Ovary (tissue), 3 donors: ENCODE measurements around the gene CPNE6.

Experiments used
- EP300 ChIP-seq: sonication (generic); formaldehyde crosslinking; IDR thresholded peaks from one replicate; pipeline ENCODE4 v1.6.1; 2017; ENCODE audit warnings: antibody characterized with exemption
- POLR2A ChIP-seq: fragments of 450-650 bp; IDR thresholded peaks from one replicate; pipeline ENCODE4 v1.6.1; 2017; ENCODE audit warnings: antibody characterized with exemption, mild to moderate bottlenecking, moderate library complexity
- TF ChIP-seq, protein P1 (sequence below), 3 donors: fragments of 450-650 bp in 2 of 3; fragments of 200-600 bp in 1 of 3; IDR thresholded peaks; one replicate each; pipeline versions ENCODE4 v1.5.1 to v1.8.0; 2016 to 2022; ENCODE audit warnings: antibody characterized with exemption in 3 of 3, mild to moderate bottlenecking in 1 of 3
- donor health status: DM: no; HTN: no; CAD: no.

- TF ChIP-seq, protein P1, sequence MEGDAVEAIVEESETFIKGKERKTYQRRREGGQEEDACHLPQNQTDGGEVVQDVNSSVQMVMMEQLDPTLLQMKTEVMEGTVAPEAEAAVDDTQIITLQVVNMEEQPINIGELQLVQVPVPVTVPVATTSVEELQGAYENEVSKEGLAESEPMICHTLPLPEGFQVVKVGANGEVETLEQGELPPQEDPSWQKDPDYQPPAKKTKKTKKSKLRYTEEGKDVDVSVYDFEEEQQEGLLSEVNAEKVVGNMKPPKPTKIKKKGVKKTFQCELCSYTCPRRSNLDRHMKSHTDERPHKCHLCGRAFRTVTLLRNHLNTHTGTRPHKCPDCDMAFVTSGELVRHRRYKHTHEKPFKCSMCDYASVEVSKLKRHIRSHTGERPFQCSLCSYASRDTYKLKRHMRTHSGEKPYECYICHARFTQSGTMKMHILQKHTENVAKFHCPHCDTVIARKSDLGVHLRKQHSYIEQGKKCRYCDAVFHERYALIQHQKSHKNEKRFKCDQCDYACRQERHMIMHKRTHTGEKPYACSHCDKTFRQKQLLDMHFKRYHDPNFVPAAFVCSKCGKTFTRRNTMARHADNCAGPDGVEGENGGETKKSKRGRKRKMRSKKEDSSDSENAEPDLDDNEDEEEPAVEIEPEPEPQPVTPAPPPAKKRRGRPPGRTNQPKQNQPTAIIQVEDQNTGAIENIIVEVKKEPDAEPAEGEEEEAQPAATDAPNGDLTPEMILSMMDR (IDR thresholded peaks at IDR 0.05), result no peak
- TF ChIP-seq POLR2A, result no peak
- TF ChIP-seq EP300, result no peak
Observed at GRCh38 chr14:24098229-24098926, 27.0 kb downstream of the CPNE6 start.
